ENCODE results near the gene HSPA9. TPM values are rescaled to one million over a fixed set of nuclear protein-coding genes. Genes with fewer than 3 reads are reported as not detected.

Gene HSPA9
- total RNA-seq, 1 experiment from 2014 or later = 502 TPM

DNA sequence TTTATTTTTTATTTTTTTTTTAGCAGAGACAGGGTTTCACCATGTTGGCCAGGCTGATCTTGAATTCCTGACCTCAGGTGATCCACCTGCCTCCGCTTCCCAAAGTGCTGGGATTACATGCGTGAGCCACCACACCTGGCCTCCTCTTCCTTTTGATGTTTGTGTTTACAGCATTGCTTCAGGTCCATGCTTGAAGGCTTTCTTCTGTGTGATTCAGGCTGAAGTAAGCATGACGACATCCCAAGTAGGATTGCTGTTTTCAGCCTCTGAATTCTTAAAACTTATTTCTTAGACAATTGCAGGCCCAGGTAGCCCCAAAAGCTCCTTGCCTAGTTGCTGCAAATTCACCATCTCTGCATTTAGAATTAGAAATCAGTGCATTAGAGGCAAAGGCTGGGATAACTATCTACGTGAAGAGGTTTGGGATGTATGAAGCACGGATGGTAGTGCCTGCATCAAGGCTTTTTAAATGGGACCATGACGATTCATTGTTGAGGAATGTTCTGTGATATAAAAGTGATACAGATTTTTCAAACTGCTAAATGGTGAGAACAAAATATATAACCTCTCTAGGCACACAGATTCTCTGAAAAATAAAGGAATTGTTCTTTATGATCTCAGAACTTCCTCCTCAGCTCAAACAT lies 29.2 kb downstream of the HSPA9 start:
- peak overlapping the region; percentile 10 for H3K27ac ChIP-seq (ENCODE audit: low read depth, low read length, poor library complexity, severe bottlenecking)
- BruUV-seq (replicated peaks) = TSS peak; percentile 0
- ChIA-PET POLR2A (ENCODE audit: low non-redundant PET) (no interaction called here), CTCF (interaction anchor here (0.5 kb wide), 1 partner anchor 43 kb away, joined by 8 read pairs; no protein-coding TSS in a partner anchor)
- TF ChIP-seq EZH2 (IDR thresholded peaks at IDR 0.05; ENCODE audit: borderline replicate concordance, low read depth, low read length, poor library complexity, severe bottlenecking) = no peak
- TF ChIP-seq, protein P1, sequence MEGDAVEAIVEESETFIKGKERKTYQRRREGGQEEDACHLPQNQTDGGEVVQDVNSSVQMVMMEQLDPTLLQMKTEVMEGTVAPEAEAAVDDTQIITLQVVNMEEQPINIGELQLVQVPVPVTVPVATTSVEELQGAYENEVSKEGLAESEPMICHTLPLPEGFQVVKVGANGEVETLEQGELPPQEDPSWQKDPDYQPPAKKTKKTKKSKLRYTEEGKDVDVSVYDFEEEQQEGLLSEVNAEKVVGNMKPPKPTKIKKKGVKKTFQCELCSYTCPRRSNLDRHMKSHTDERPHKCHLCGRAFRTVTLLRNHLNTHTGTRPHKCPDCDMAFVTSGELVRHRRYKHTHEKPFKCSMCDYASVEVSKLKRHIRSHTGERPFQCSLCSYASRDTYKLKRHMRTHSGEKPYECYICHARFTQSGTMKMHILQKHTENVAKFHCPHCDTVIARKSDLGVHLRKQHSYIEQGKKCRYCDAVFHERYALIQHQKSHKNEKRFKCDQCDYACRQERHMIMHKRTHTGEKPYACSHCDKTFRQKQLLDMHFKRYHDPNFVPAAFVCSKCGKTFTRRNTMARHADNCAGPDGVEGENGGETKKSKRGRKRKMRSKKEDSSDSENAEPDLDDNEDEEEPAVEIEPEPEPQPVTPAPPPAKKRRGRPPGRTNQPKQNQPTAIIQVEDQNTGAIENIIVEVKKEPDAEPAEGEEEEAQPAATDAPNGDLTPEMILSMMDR (conservative IDR thresholded peaks at IDR 0.05; ENCODE audit: low read depth, low read length) = no peak
- H3K36me3 ChIP-seq (ENCODE audit: insufficient read depth, low read length, poor library complexity, severe bottlenecking) = peaks cover 4% of the 10 kb centered on the region
- intact Hi-C loops (cut with micrococcal nuclease; ENCODE audit: unreplicated experiment) = loop anchor here (5.0 kb wide), 2 partner anchors 94 to 364 kb away; no protein-coding TSS in a partner anchor
- H3K27me3 ChIP-seq (replicated peaks; ENCODE audit: insufficient read depth, low read depth, low read length, poor library complexity) = no peaks in the 10 kb centered on the region
- DNase-seq (ENCODE audit: low spot score) = no peak
- H3K9me3 ChIP-seq (ENCODE audit: low read depth, low read length, poor library complexity, severe bottlenecking) = no peaks in the 10 kb centered on the region
- no peak overlapping the region for H3K4me3 ChIP-seq (ENCODE audit: low read depth, low read length, poor library complexity, severe bottlenecking)
- H3K4me1 ChIP-seq (ENCODE audit: insufficient read depth, low read length, poor library complexity, severe bottlenecking) = peaks cover 14% of the 10 kb centered on the region

DNA sequence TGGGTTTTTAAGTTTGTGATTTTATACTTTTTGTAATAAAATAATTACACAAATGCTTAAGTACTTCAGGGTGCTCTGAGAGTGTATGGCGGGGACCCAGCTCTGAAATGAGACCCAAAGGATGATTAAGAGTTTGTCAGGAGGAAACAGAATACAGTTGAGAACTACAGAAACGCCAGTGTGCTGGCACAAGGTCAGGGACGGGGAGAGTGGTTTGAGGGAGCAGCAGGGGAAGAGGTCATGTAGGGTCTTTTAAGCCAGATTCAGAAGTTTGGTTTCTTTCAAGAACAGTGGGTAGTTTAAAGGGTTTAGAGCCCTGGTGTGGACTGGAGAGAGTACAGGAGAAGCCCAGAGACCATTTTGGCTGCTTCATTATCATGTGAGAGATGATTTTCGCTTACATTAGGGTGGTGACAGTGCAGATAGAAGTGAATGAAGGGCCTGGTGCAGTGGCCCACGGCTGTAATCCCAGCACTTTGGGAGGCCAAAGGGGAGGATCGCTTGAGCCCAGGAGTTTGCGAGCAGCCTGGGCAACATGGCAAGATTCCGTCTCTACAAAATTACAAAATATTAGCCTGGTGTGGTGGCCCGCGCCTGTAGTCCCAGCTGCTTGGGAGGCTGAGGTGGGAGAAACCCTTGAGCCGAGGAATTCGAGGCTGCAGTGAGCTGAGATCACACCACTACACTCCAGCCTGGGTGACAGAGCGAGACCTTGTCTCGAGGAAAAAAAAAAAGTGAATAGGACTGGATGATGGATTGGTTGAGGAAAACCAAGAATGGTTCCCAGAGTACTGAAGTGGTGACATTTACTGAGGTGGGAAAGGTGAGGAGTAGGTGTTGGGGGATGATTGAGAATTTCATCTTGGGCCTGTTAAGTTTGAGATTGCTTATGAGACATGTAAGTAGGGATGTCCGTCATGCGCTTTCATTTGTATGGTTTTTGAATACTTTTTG lies 30.7 kb downstream of the HSPA9 start:
- TF ChIP-seq EZH2 (IDR thresholded peaks at IDR 0.05; ENCODE audit: borderline replicate concordance, low read depth, low read length, poor library complexity, severe bottlenecking) = no peak
- TF ChIP-seq, protein P1 (conservative IDR thresholded peaks at IDR 0.05; ENCODE audit: low read depth, low read length) = no peak
- no peak for DNase-seq (ENCODE audit: low spot score)
- Histone ChIP-seq H3K27me3 (replicated peaks; ENCODE audit: insufficient read depth, low read depth, low read length, poor library complexity) (no peaks in the 10 kb centered on the region), H3K27ac (ENCODE audit: low read depth, low read length, poor library complexity, severe bottlenecking) (peak overlapping the region; percentile 99), H3K36me3 (ENCODE audit: insufficient read depth, low read length, poor library complexity, severe bottlenecking) (peaks cover 20% of the 10 kb centered on the region), H3K4me3 (ENCODE audit: low read depth, low read length, poor library complexity, severe bottlenecking) (peak overlapping the region; percentile 87), H3K4me1 (ENCODE audit: insufficient read depth, low read length, poor library complexity, severe bottlenecking) (peaks cover 25% of the 10 kb centered on the region), H3K9me3 (ENCODE audit: low read depth, low read length, poor library complexity, severe bottlenecking) (no peaks in the 10 kb centered on the region)
- no TSS peak for BruUV-seq (replicated peaks)
- CTCF ChIA-PET = no interaction called here
- intact Hi-C loops (cut with micrococcal nuclease; ENCODE audit: unreplicated experiment) = loop anchor here (5.0 kb wide), 2 partner anchors 92 to 362 kb away; no protein-coding TSS in a partner anchor
- POLR2A ChIA-PET (ENCODE audit: low non-redundant PET) = no interaction called here

DNA sequence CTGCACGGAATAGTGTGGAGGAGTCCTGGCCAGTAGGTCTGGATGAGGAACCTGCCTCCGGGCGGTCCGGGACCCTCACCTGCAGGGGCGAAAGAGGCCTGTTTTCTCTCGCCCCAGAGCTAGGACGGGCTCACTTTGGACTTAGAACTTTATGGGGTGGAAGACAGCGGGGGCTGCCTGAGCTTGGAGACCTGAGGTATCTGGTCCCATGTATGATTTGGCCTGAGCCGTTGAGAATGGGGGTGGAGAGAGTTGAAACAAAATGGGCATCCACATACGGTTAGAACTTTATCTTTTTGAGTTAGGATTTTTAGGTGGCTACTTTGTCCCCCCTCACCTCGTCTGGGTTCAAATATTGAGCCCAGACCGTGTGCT lies 31.5 kb downstream of the HSPA9 start:
- no peak for DNase-seq (ENCODE audit: low spot score)

More for the DNA sequence above, 31.5 kb downstream of the HSPA9 start:
- H3K27ac ChIP-seq (ENCODE audit: low read depth, low read length, poor library complexity, severe bottlenecking) = peak overlapping the region; percentile 99
- no peaks in the 10 kb centered on the region for H3K9me3 ChIP-seq (ENCODE audit: low read depth, low read length, poor library complexity, severe bottlenecking)
- peaks cover 27% of the 10 kb centered on the region for H3K36me3 ChIP-seq (ENCODE audit: insufficient read depth, low read length, poor library complexity, severe bottlenecking)
- no peaks in the 10 kb centered on the region for H3K27me3 ChIP-seq (replicated peaks; ENCODE audit: insufficient read depth, low read depth, low read length, poor library complexity)
- TF ChIP-seq EZH2 (IDR thresholded peaks at IDR 0.05; ENCODE audit: borderline replicate concordance, low read depth, low read length, poor library complexity, severe bottlenecking) = no peak
- TF ChIP-seq, protein P1 (conservative IDR thresholded peaks at IDR 0.05; ENCODE audit: low read depth, low read length) = no peak
- BruUV-seq (replicated peaks) = TSS peak; percentile 82
- ChIA-PET CTCF (no interaction called here), POLR2A (ENCODE audit: low non-redundant PET) (interaction anchor here (0.9 kb wide), 1 partner anchor 25 kb away, joined by 3 read pairs; no protein-coding TSS in a partner anchor)
- intact Hi-C loops (cut with micrococcal nuclease; ENCODE audit: unreplicated experiment) = loop anchor here (2.0 kb wide), 2 partner anchors 31 to 79 kb away; partner anchors contain the start of genes EGR1 and HSPA9
- H3K4me3 ChIP-seq (ENCODE audit: low read depth, low read length, poor library complexity, severe bottlenecking) = peak overlapping the region; percentile 87
- H3K4me1 ChIP-seq (ENCODE audit: insufficient read depth, low read length, poor library complexity, severe bottlenecking) = peaks cover 28% of the 10 kb centered on the region
